Neural cell (in vitro differentiated cells): ENCODE results near the gene OTUD7B. TPM values are rescaled to one million over a fixed set of nuclear protein-coding genes. Genes with fewer than 3 reads are reported as not detected.

Experiments used
- H2AFZ ChIP-seq: fragments of 200-600, 300-800 bp; sonication (generic), shearing (Covaris generic); 2 replicates; pipeline ENCODE4 v1.6.0; 2014; ENCODE audit warnings: low read depth, mild to moderate bottlenecking, antibody characterized with exemption, low read length, moderate library complexity
- H3F3A ChIP-seq: fragments of 200-600 bp; shearing (Covaris generic); 2 replicates; pipeline ENCODE4 v1.6.1; 2016; ENCODE audit warnings: mild to moderate bottlenecking, moderate library complexity, mixed read lengths, antibody characterized with exemption, low read length; ENCODE audit not compliant: insufficient read depth, poor library complexity, severe bottlenecking
- H3K27ac ChIP-seq: fragments of 200-600, 300-800 bp; sonication (generic), shearing (Covaris generic); 2 replicates; pipeline ENCODE4 v1.5.1; 2014; ENCODE audit warnings: mild to moderate bottlenecking, low read length, moderate library complexity
- H3K27me3 ChIP-seq: fragments of 300-800, 200-600 bp; sonication (generic), shearing (Covaris generic); 2 replicates; pipeline ENCODE4 v1.6.0; 2014; ENCODE audit warnings: mild to moderate bottlenecking, low read depth, low read length, moderate library complexity; ENCODE audit not compliant: insufficient read depth
- H3K36me3 ChIP-seq: fragments of 300-800, 200-600 bp; sonication (generic), shearing (Covaris generic); 2 replicates; pipeline ENCODE4 v1.5.1; 2014; ENCODE audit warnings: mild to moderate bottlenecking, antibody characterized with exemption, low read length, moderate library complexity; ENCODE audit not compliant: insufficient read depth
- H3K4me2 ChIP-seq: fragments of 300-800, 200-600 bp; sonication (generic), shearing (Covaris generic); 2 replicates; pipeline ENCODE4 v1.6.0; 2014; ENCODE audit warnings: mild to moderate bottlenecking, low read length
- H3K4me3 ChIP-seq: fragments of 300-800, 200-600 bp; sonication (generic), shearing (Covaris generic); 2 replicates; pipeline ENCODE4 v1.5.1; 2014; ENCODE audit warnings: mild to moderate bottlenecking, low read length, moderate library complexity
- H3K79me2 ChIP-seq: fragments of 200-600 bp; shearing (Covaris generic); replicated peaks from 2 replicates; pipeline ENCODE4 v1.6.0; 2014; ENCODE audit warnings: mild to moderate bottlenecking, low read length, moderate library complexity; ENCODE audit not compliant: insufficient read depth
- H3K9ac ChIP-seq: fragments of 300-800, 200-600 bp; sonication (generic), shearing (Covaris generic); 2 replicates; pipeline ENCODE4 v1.6.1; 2016; ENCODE audit warnings: mild to moderate bottlenecking, low read length, mixed read lengths
- H3K9me2 ChIP-seq: fragments of 200-600 bp; shearing (Covaris generic); 2 replicates; pipeline ENCODE4 v1.6.1; 2016; ENCODE audit warnings: mild to moderate bottlenecking, low read length, mixed read lengths; ENCODE audit not compliant: insufficient read depth
- H3K9me3 ChIP-seq: fragments of 200-600, 300-800 bp; sonication (generic), shearing (Covaris generic); 2 replicates; pipeline ENCODE4 v1.6.1; 2016; ENCODE audit warnings: mild to moderate bottlenecking, mixed run types, low read length, moderate library complexity, mixed read lengths
- H4K20me1 ChIP-seq: fragments of 200-600 bp; shearing (Covaris generic); 2 replicates; pipeline ENCODE4 v1.6.1; 2016; ENCODE audit warnings: mild to moderate bottlenecking, mixed run types; ENCODE audit not compliant: insufficient read depth
- CTCF ChIP-seq: fragments of 450-650 bp; IDR thresholded peaks from 2 replicates; pipeline ENCODE4 v1.5.1; 2014; ENCODE audit warnings: antibody characterized with exemption, mild to moderate bottlenecking, moderate library complexity; ENCODE audit not compliant: poor library complexity, severe bottlenecking
- EP300 ChIP-seq: fragments of 450-650 bp; conservative IDR thresholded peaks from 2 replicates; pipeline ENCODE4 v1.6.1; 2014; ENCODE audit warnings: antibody characterized with exemption, mild to moderate bottlenecking, moderate library complexity; ENCODE audit not compliant: poor library complexity, severe bottlenecking
- MXI1 ChIP-seq: fragments of 450-650 bp; conservative IDR thresholded peaks from 2 replicates; pipeline ENCODE4 v1.6.1; 2014; ENCODE audit warnings: antibody characterized with exemption, mild to moderate bottlenecking; ENCODE audit not compliant: poor library complexity, severe bottlenecking
- POLR2AphosphoS5 ChIP-seq: IDR thresholded peaks from 2 replicates; pipeline ENCODE4 v1.6.1; 2012
- RAD21 ChIP-seq: fragments of 450-650 bp; conservative IDR thresholded peaks from 2 replicates; pipeline ENCODE4 v1.6.1; 2014; ENCODE audit warnings: antibody characterized with exemption, mild to moderate bottlenecking, moderate library complexity
- REST ChIP-seq: IDR thresholded peaks from 2 replicates; pipeline ENCODE4 v1.6.1; 2012; ENCODE audit warnings: borderline replicate concordance
- SMC3 ChIP-seq: fragments of 450-650 bp; conservative IDR thresholded peaks from 2 replicates; pipeline ENCODE4 v1.6.1; 2014; ENCODE audit warnings: antibody characterized with exemption, mild to moderate bottlenecking, moderate library complexity; ENCODE audit not compliant: poor library complexity
- TAF1 ChIP-seq: IDR thresholded peaks from 2 replicates; pipeline ENCODE4 v1.6.1; 2012; ENCODE audit warnings: low read depth
- polyA plus RNA-seq: library from polyadenylated mRNA; depleted of rRNA; stranded (reverse); fragments of >200 nt; gene quantifications from 2 replicates; pipeline ENCODE4 v1.2.3, GENCODE V29; 2014

The OTUD7B gene
- polyA plus RNA-seq, 1 donor from 2014 or later: 2.1 TPM

GRCh38 chr1:149925751-149926150, 84.8 kb downstream of the OTUD7B start:
- no peaks in the 10 kb centered on the region for H3K9me3 ChIP-seq
- peak overlapping the region; percentile 87 for H3K4me3 ChIP-seq
- TF ChIP-seq CTCF: no peak
- no peak for TF ChIP-seq SMC3
- no peak for TF ChIP-seq TAF1
- no peak for TF ChIP-seq POLR2AphosphoS5
- TF ChIP-seq MXI1: no peak
- no peak for TF ChIP-seq EP300
- no peak for TF ChIP-seq REST
- no peaks in the 10 kb centered on the region for H3F3A ChIP-seq
- no peaks in the 10 kb centered on the region for H3K9me2 ChIP-seq
- no peak overlapping the region for H2AFZ ChIP-seq
- H3K4me2 ChIP-seq: no peak overlapping the region
- H3K79me2 ChIP-seq: peaks cover 17% of the 10 kb centered on the region
- H3K27ac ChIP-seq: no peak overlapping the region
- peaks cover 6% of the 10 kb centered on the region for H3K36me3 ChIP-seq
- no peaks in the 10 kb centered on the region for H3K27me3 ChIP-seq
- H3K9ac ChIP-seq: no peak overlapping the region
- H4K20me1 ChIP-seq: no peaks in the 10 kb centered on the region

- Histone ChIP-seq H3K9me2 (no peaks in the 10 kb centered on the region), H3K36me3 (peaks cover 6% of the 10 kb centered on the region)
- no peak for TF ChIP-seq CTCF
- no peak for TF ChIP-seq EP300
- no peak for TF ChIP-seq MXI1
- TF ChIP-seq POLR2AphosphoS5: no peak
- no peak for TF ChIP-seq REST
- no peak for TF ChIP-seq RAD21
Observed at GRCh38 chr1:149925345-149925744, 85.2 kb downstream of the OTUD7B start.

More at GRCh38 chr1:149925345-149925744, 85.2 kb downstream of the OTUD7B start:
- Histone ChIP-seq H3K27me3 (no peaks in the 10 kb centered on the region), H3F3A (no peaks in the 10 kb centered on the region), H3K9ac (no peak overlapping the region), H2AFZ (no peak overlapping the region), H3K79me2 (peaks cover 17% of the 10 kb centered on the region), H3K4me2 (no peak overlapping the region), H3K4me3 (peak overlapping the region; percentile 87), H4K20me1 (no peaks in the 10 kb centered on the region), H3K27ac (no peak overlapping the region), H3K9me3 (no peaks in the 10 kb centered on the region)
